ENCODE results near the gene FBXL17. TPM values are rescaled to one million over a fixed set of nuclear protein-coding genes. Genes with fewer than 3 reads are reported as not detected.

Gene FBXL17
- total RNA-seq, 1 experiment from 2014 or later, result 18.2 TPM

- Mint-ChIP-seq H3K4me3 (ENCODE audit: unreplicated experiment) (no peak overlapping the region), H3K27ac (ENCODE audit: low read depth, unreplicated experiment) (no peak overlapping the region), H3K27me3 (ENCODE audit: insufficient read depth, unreplicated experiment) (no peaks in the 10 kb centered on the region), H3K4me1 (ENCODE audit: insufficient read depth, unreplicated experiment) (no peaks in the 10 kb centered on the region), H3K36me3 (ENCODE audit: insufficient read depth, unreplicated experiment) (no peaks in the 10 kb centered on the region), H3K9me3 (ENCODE audit: unreplicated experiment) (peaks cover 20% of the 10 kb centered on the region)
- TF ChIP-seq, protein P1, sequence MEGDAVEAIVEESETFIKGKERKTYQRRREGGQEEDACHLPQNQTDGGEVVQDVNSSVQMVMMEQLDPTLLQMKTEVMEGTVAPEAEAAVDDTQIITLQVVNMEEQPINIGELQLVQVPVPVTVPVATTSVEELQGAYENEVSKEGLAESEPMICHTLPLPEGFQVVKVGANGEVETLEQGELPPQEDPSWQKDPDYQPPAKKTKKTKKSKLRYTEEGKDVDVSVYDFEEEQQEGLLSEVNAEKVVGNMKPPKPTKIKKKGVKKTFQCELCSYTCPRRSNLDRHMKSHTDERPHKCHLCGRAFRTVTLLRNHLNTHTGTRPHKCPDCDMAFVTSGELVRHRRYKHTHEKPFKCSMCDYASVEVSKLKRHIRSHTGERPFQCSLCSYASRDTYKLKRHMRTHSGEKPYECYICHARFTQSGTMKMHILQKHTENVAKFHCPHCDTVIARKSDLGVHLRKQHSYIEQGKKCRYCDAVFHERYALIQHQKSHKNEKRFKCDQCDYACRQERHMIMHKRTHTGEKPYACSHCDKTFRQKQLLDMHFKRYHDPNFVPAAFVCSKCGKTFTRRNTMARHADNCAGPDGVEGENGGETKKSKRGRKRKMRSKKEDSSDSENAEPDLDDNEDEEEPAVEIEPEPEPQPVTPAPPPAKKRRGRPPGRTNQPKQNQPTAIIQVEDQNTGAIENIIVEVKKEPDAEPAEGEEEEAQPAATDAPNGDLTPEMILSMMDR (IDR thresholded peaks at IDR 0.05; ENCODE audit: unreplicated experiment), result no peak
- intact Hi-C loops (cut with micrococcal nuclease), result no loop called here
- DNase-seq (ENCODE audit: unreplicated experiment), result no peak
- ChIA-PET POLR2A (interaction anchor here (0.6 to 0.7 kb wide), 2 partner anchors 79 to 700 kb away, joined by 3 read pairs; no protein-coding TSS in a partner anchor), CTCF (no interaction called here)
- no TSS peak for BruUV-seq (replicated peaks)
Measured at GRCh38 chr5:108280960-108281569, 100.8 kb downstream of the FBXL17 start.

GRCh38 chr5:108280248-108280647 is 101.7 kb downstream of the FBXL17 start:
- no peaks in the 10 kb centered on the region for H3K4me1 Mint-ChIP-seq (ENCODE audit: insufficient read depth, unreplicated experiment)
- no peak for DNase-seq (ENCODE audit: unreplicated experiment)
- H3K27me3 Mint-ChIP-seq (ENCODE audit: insufficient read depth, unreplicated experiment), result no peaks in the 10 kb centered on the region
- H3K27ac Mint-ChIP-seq (ENCODE audit: low read depth, unreplicated experiment), result no peak overlapping the region
- ChIA-PET POLR2A (interaction anchor here (0.7 kb wide), 1 partner anchor 80 kb away, joined by 3 read pairs; no protein-coding TSS in a partner anchor), CTCF (no interaction called here)
- no TSS peak for BruUV-seq (replicated peaks)
- no peaks in the 10 kb centered on the region for H3K36me3 Mint-ChIP-seq (ENCODE audit: insufficient read depth, unreplicated experiment)
- no peak overlapping the region for H3K4me3 Mint-ChIP-seq (ENCODE audit: unreplicated experiment)
- intact Hi-C loops (cut with micrococcal nuclease), result no loop called here
- H3K9me3 Mint-ChIP-seq (ENCODE audit: unreplicated experiment), result peaks cover 20% of the 10 kb centered on the region
- TF ChIP-seq, protein P1 (IDR thresholded peaks at IDR 0.05; ENCODE audit: unreplicated experiment), result no peak

DNA sequence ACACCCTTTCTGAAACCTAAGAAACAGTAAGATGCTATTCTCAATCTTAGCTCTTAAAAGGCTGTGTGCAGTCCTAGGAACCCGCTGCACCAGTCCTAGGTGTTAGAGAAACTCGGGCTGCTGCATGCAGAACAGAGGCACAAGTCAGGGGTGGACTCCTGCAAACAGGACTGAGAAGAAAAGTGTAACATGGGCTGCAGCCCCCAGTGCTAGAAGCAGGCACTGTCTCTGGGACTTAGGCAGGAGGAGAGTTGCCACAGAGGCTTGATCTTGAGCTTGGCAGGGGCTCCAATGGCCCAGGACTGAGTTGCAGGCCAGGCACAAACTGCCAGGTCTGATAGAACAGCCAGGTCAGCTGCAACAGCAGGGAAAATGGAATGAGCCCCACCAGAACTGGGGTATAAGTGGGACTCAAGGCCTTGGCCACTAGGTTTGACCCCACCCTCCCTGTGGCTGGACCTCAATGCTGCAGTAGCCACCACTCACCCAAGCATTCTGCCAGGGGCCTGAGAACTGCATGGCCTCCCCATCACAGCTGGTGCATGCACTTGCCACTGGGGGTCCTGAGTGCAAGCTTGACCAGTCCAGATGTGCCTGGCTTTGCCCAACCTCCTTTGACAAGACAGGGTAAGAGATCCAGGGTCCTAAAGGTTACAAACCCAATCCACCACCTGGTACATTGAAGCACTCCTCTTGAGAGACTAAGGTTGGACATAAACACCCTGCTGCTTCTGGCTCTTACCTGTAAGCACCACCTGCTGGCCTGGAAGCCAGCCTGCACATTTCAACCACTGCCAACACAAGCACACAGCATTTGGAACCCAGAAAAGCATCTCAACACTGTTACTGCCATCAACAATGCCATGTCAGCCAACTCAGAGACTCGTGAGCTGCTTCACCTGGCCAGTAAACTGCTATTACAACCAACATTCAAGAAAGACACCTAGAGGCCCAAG is 103.3 kb downstream of the FBXL17 start:
- no TSS peak for BruUV-seq (replicated peaks)
- no peak for DNase-seq (ENCODE audit: unreplicated experiment)
- intact Hi-C loops (cut with micrococcal nuclease), result no loop called here
- TF ChIP-seq, protein P1 (IDR thresholded peaks at IDR 0.05; ENCODE audit: unreplicated experiment), result no peak
- no peaks in the 10 kb centered on the region for H3K4me1 Mint-ChIP-seq (ENCODE audit: insufficient read depth, unreplicated experiment)
- H3K36me3 Mint-ChIP-seq (ENCODE audit: insufficient read depth, unreplicated experiment), result no peaks in the 10 kb centered on the region
- H3K27me3 Mint-ChIP-seq (ENCODE audit: insufficient read depth, unreplicated experiment), result no peaks in the 10 kb centered on the region
- ChIA-PET CTCF (no interaction called here), POLR2A (no interaction called here)
- H3K9me3 Mint-ChIP-seq (ENCODE audit: unreplicated experiment), result peaks cover 13% of the 10 kb centered on the region
- H3K27ac Mint-ChIP-seq (ENCODE audit: low read depth, unreplicated experiment), result no peak overlapping the region
- no peak overlapping the region for H3K4me3 Mint-ChIP-seq (ENCODE audit: unreplicated experiment)
